IPS-15b (cell line): ENCODE results near the gene ANKFY1.

Experiments used
- H3K27me3 ChIP-seq: one replicate; pipeline ENCODE4 v1.6.1; 2013; ENCODE audit warnings: low read length; ENCODE audit not compliant: control insufficient read depth, insufficient read depth
- H3K36me3 ChIP-seq: one replicate; pipeline ENCODE4 v1.6.1; 2013; ENCODE audit warnings: low read length; ENCODE audit not compliant: control insufficient read depth, insufficient read depth
- H3K4me1 ChIP-seq: one replicate; pipeline ENCODE4 v1.6.1; 2013; ENCODE audit warnings: mild to moderate bottlenecking, low read length; ENCODE audit not compliant: control insufficient read depth, insufficient read depth
- H3K4me3 ChIP-seq: one replicate; pipeline ENCODE4 v1.5.1; 2013; ENCODE audit warnings: low read depth, low read length
- H3K9ac ChIP-seq: one replicate; pipeline ENCODE4 v1.6.1; 2013; ENCODE audit warnings: low read depth, mild to moderate bottlenecking, low read length
- H3K9me3 ChIP-seq: one replicate; pipeline ENCODE4 v1.6.1; 2013; ENCODE audit warnings: mild to moderate bottlenecking, low read length; ENCODE audit not compliant: control insufficient read depth, insufficient read depth

The ANKFY1 gene

GRCh38 chr17:4263282-4264215 lies at the start of gene ANKFY1:
Gene ANKFY1 (minus strand): TSS chr17:4263979. CDS start chr17:4263941, 38 bp downstream.
- Histone ChIP-seq H3K36me3 (no peaks in the 10 kb centered on the region), H3K27me3 (no peaks in the 10 kb centered on the region), H3K9me3 (no peaks in the 10 kb centered on the region), H3K9ac (peak within 1 kb of the TSS; percentile 79), H3K4me3 (peak within 1 kb of the TSS; percentile 86), H3K4me1 (no peaks in the 10 kb centered on the region)

- no peak overlapping the region for H3K9ac ChIP-seq
- peaks cover 12% of the 10 kb centered on the region for H3K4me1 ChIP-seq
- H3K9me3 ChIP-seq, result no peaks in the 10 kb centered on the region
- H3K4me3 ChIP-seq, result no peak overlapping the region
- no peaks in the 10 kb centered on the region for H3K36me3 ChIP-seq
- H3K27me3 ChIP-seq, result no peaks in the 10 kb centered on the region
Observed at GRCh38 chr17:4310354-4311060, 46.7 kb upstream of the ANKFY1 start.

GRCh38 chr17:4309897-4310296 lies 46.1 kb upstream of the ANKFY1 start:
- no peaks in the 10 kb centered on the region for H3K36me3 ChIP-seq
- H3K9me3 ChIP-seq, result no peaks in the 10 kb centered on the region
- H3K4me3 ChIP-seq, result no peak overlapping the region
- no peaks in the 10 kb centered on the region for H3K27me3 ChIP-seq
- no peak overlapping the region for H3K9ac ChIP-seq
- peaks cover 12% of the 10 kb centered on the region for H3K4me1 ChIP-seq

- Histone ChIP-seq H3K4me1 (peaks cover 8% of the 10 kb centered on the region), H3K9me3 (no peaks in the 10 kb centered on the region), H3K36me3 (no peaks in the 10 kb centered on the region), H3K4me3 (peak overlapping the region; percentile 20), H3K27me3 (no peaks in the 10 kb centered on the region), H3K9ac (no peak overlapping the region)
Observed at GRCh38 chr17:4307179-4307930, 43.6 kb upstream of the ANKFY1 start.

GRCh38 chr17:4305224-4305623 lies 41.4 kb upstream of the ANKFY1 start:
- Histone ChIP-seq H3K36me3 (peaks cover 2% of the 10 kb centered on the region), H3K4me3 (no peak overlapping the region), H3K9ac (no peak overlapping the region), H3K4me1 (peaks cover 8% of the 10 kb centered on the region), H3K9me3 (no peaks in the 10 kb centered on the region), H3K27me3 (no peaks in the 10 kb centered on the region)

GRCh38 chr17:4304417-4305027 lies 40.7 kb upstream of the ANKFY1 start:
- Histone ChIP-seq H3K36me3 (peaks cover 2% of the 10 kb centered on the region), H3K4me1 (peaks cover 8% of the 10 kb centered on the region), H3K9ac (no peak overlapping the region), H3K9me3 (no peaks in the 10 kb centered on the region), H3K27me3 (no peaks in the 10 kb centered on the region), H3K4me3 (no peak overlapping the region)

GRCh38 chr17:4301066-4301465 lies 37.3 kb upstream of the ANKFY1 start:
- peaks cover 2% of the 10 kb centered on the region for H3K36me3 ChIP-seq
- no peaks in the 10 kb centered on the region for H3K4me1 ChIP-seq
- no peaks in the 10 kb centered on the region for H3K9me3 ChIP-seq

GRCh38 chr17:4297351-4297750 lies 33.6 kb upstream of the ANKFY1 start:
- Histone ChIP-seq H3K9me3 (no peaks in the 10 kb centered on the region), H3K4me1 (no peaks in the 10 kb centered on the region), H3K9ac (no peak overlapping the region), H3K4me3 (no peak overlapping the region), H3K27me3 (no peaks in the 10 kb centered on the region), H3K36me3 (peaks cover 2% of the 10 kb centered on the region)

More at GRCh38 chr17:4301066-4301465, 37.3 kb upstream of the ANKFY1 start:
- Histone ChIP-seq H3K4me3 (no peak overlapping the region), H3K27me3 (no peaks in the 10 kb centered on the region), H3K9ac (no peak overlapping the region)

- Histone ChIP-seq H3K9ac (no peak overlapping the region), H3K36me3 (peaks cover under 1% of the 10 kb centered on the region), H3K4me3 (no peak overlapping the region), H3K27me3 (no peaks in the 10 kb centered on the region), H3K4me1 (no peaks in the 10 kb centered on the region), H3K9me3 (no peaks in the 10 kb centered on the region)
Observed at GRCh38 chr17:4295686-4296085, 31.9 kb upstream of the ANKFY1 start.

- no peaks in the 10 kb centered on the region for H3K4me1 ChIP-seq
- H3K4me3 ChIP-seq, result no peak overlapping the region
- H3K9me3 ChIP-seq, result no peaks in the 10 kb centered on the region
- H3K36me3 ChIP-seq, result peaks cover 10% of the 10 kb centered on the region
- H3K9ac ChIP-seq, result no peak overlapping the region
- H3K27me3 ChIP-seq, result no peaks in the 10 kb centered on the region
Observed at GRCh38 chr17:4293572-4293971, 29.8 kb upstream of the ANKFY1 start.

- no peak overlapping the region for H3K4me3 ChIP-seq
- H3K36me3 ChIP-seq, result peaks cover 12% of the 10 kb centered on the region
- H3K27me3 ChIP-seq, result no peaks in the 10 kb centered on the region
- no peaks in the 10 kb centered on the region for H3K9me3 ChIP-seq
- H3K4me1 ChIP-seq, result no peaks in the 10 kb centered on the region
- H3K9ac ChIP-seq, result no peak overlapping the region
Observed at GRCh38 chr17:4287710-4288109, 23.9 kb upstream of the ANKFY1 start.
